HUES6 (cell line): ENCODE measurements around the gene CCDC40.
A peak's percentile ranks its signal among the peaks of the same experiment; 100 is the strongest.
"Not testable (repeated sequence)": the region's sequence is repeated elsewhere in the genome, so short reads cannot be mapped to it uniquely, and the experiment has no call there.

Experiments used
- H3K27ac ChIP-seq: 2 replicates; pipeline ENCODE4 v1.7.0; 2013; ENCODE audit warnings: low read depth, mild to moderate bottlenecking, low read length, inconsistent platforms
- H3K27me3 ChIP-seq: 2 replicates; pipeline ENCODE4 v1.6.1; 2013; ENCODE audit warnings: low read length; ENCODE audit not compliant: control insufficient read depth, insufficient read depth
- H3K36me3 ChIP-seq: 2 replicates; pipeline ENCODE4 v1.6.1; 2013; ENCODE audit warnings: low read length; ENCODE audit not compliant: control insufficient read depth, insufficient read depth
- H3K4me1 ChIP-seq: 2 replicates; pipeline ENCODE4 v1.6.1; 2013; ENCODE audit warnings: low read length; ENCODE audit not compliant: control insufficient read depth, insufficient read depth
- H3K4me3 ChIP-seq: 2 replicates; pipeline ENCODE4 v1.5.1; 2013; ENCODE audit warnings: low read depth, low read length
- H3K9ac ChIP-seq: one replicate; pipeline ENCODE4 v1.6.1; 2013; ENCODE audit warnings: mild to moderate bottlenecking, low read length
- H3K9me3 ChIP-seq: 2 replicates; pipeline ENCODE4 v1.6.1; 2013; ENCODE audit warnings: low read depth, low read length; ENCODE audit not compliant: control insufficient read depth, insufficient read depth

Gene CCDC40

DNA sequence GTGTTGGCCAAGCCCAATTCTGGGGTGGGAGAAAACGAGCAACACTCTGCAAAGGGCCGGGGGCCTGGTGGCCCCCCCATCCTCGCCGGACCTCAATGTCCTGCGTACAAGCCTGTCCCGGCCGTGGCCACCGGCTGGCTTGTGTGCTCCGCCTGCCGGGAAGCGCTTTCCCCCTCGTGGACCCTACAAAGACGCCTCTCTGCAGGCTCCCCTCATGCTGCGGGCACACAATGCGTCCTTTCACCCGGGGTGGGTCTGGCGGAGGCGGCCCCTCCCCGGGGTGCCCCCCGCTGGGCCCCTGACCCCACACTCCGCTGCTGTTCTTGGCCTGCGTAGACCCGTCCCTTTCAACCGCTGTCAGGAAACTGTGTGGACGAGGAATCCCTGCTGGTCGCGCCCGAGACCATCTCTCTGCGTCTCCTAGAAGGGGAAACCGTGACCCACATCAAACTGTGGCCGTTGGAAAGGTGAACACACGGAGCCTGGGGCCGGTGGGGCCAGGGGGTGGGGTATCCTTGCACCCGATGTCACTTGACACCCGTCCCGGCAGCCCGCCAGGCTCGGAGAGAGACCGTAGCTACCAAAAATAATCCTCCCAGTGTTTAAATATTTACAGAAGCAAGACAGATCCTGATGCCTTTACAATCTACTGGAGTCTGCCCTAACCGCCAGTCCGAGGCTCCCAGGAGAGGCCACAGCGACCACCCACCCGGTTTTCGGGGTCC, 44.4 kb upstream of the CCDC40 start:
- H3K4me1 ChIP-seq: peaks cover 53% of the 10 kb centered on the region
- H3K9me3 ChIP-seq: no peaks in the 10 kb centered on the region
- peak overlapping the region; percentile 32 for H3K9ac ChIP-seq
- peak overlapping the region; percentile 56 for H3K4me3 ChIP-seq
- H3K27ac ChIP-seq: no peak overlapping the region
- no peaks in the 10 kb centered on the region for H3K36me3 ChIP-seq
- no peaks in the 10 kb centered on the region; the same call in 1 of the 2 replicates for H3K27me3 ChIP-seq

DNA sequence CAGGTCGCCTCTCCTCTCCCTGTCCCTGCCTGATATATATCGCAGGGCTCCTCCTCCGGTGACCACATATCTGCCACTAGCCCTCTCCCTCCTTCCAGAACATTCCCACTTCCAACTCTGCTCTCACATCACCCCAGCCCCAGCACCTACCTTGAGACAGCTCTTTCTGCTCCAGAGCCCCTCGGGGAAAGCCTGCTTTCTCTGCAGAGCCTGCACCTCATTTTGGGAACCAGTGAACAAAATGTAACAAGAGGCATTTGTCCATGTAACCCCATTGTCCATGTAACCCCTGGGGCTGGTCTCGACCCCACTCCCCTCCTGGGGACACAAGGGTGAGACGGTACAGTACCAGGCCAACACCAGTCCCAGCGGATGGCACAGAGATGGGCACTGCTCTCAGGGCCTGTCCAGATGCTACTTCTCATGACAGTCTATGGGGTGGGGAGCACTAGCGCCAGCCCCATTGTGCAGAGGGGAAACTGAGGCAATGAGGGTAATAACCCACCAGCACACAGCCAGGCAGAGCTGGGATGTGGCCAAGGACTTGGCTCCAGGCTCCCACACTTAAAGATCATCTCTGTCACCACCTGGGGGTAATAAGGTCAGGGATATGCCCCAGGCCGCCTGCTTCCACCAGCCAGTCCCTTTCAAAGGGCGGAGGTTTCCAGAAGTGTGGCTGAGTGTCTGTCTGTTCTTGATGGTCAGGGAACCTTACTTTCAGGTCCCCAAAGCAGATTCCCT, 43.6 kb upstream of the CCDC40 start:
- H3K9ac ChIP-seq: peak overlapping the region; percentile 47

DNA sequence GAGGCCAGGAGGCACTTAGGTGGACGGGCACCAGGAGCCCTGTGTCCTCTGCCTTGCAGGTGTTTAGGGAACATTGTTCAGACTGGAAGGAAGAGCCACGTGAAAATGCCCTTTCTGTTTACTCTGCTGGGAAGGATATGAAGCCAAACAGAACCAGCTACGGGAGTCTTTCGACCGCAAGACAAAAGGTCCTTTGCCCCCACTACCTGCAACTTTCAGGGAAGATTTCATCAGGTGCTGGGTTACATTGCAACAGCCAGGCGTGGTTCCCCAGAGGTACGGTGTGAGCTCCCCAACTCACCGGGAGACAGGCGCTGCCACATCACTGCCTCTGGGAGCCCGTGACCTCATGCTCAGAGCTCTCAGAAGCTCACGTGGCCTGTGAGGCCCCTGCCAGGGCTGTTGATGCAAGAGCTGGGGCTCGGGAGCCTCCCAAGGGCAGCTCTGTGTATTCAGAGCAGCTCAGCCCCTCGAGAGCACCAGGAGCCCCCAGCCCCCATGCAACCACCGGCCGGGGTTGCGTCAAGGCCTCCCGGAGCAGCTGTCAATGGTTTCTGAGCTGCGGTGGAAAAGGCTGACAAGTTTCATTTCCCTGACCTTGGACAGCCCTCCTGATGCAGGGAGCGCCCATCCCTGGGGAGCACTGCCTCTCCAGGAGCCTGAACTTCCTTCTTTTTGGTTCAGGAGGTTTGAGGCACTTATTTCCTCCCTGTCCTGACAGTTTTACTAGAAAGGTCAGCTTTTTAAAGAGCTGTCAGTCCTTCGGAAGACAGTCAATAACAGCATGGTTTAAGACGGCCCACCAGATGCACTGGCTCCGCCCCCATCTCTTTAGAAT, 42.8 kb upstream of the CCDC40 start:
- Histone ChIP-seq H3K4me1 (peaks cover 40% of the 10 kb centered on the region), H3K27ac (peak overlapping the region; percentile 60; the same call in 1 of the 2 replicates)

More for the DNA sequence above, 43.6 kb upstream of the CCDC40 start:
- H3K36me3 ChIP-seq: no peaks in the 10 kb centered on the region
- no peaks in the 10 kb centered on the region for H3K9me3 ChIP-seq
- 0 out of 2 replicates have a peak overlapping the region, but pooled peaks have one; percentile 60 for H3K27ac ChIP-seq
- H3K27me3 ChIP-seq: no peaks in the 10 kb centered on the region; the same call in 1 of the 2 replicates
- H3K4me1 ChIP-seq: peaks cover 48% of the 10 kb centered on the region
- H3K4me3 ChIP-seq: peak overlapping the region; percentile 56

DNA sequence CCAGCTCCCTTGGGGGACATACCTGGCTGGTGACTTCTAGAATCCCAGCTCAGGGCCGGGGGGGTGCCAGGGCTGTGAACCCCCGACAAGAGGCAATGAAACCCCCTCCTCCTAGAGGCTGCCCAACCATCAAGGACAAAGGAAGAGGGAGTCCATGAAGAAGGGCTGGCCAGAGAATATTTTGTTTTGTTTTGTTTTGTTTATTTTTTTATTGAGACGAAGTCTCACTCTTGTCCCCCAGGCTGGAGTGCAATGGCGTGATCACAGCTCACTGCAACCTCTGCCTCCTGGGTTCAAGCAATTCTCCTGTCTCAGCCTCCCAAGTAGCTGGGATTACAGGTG, 42.2 kb upstream of the CCDC40 start:
- H3K4me3 ChIP-seq, H3K9me3 ChIP-seq, H3K27ac ChIP-seq, H3K36me3 ChIP-seq, H3K27me3 ChIP-seq: not testable (repeated sequence)
- Histone ChIP-seq H3K4me1 (peaks cover 35% of the 10 kb centered on the region), H3K9ac (peak overlapping the region; percentile 47)

More for the DNA sequence above, 42.8 kb upstream of the CCDC40 start:
- Histone ChIP-seq H3K36me3 (no peaks in the 10 kb centered on the region), H3K9me3 (no peaks in the 10 kb centered on the region), H3K4me3 (no peak overlapping the region), H3K27me3 (no peaks in the 10 kb centered on the region; the same call in 1 of the 2 replicates), H3K9ac (peak overlapping the region; percentile 47)

DNA sequence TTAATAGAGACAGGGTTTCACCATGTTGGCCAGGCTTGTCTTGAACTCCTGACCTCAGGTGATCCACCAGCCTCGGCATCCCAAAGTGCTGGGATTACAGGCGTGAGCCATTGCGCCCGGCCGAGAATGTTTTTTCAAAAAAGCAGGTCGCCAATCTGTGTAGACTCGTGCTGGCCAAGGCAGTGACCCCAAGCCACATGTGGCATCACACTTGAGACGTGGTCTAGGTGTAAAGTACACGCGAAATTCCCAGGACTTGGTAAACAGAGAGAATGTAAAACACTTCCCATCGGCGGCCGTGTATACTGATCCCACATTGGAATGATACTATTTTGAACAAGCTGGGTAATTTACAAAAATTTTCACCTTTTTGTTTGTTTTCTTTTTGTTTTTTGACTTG, 41.8 kb upstream of the CCDC40 start:
- H3K4me1 ChIP-seq: peaks cover 35% of the 10 kb centered on the region
- no peaks in the 10 kb centered on the region for H3K36me3 ChIP-seq
- no peak overlapping the region for H3K27ac ChIP-seq
- H3K9me3 ChIP-seq: no peaks in the 10 kb centered on the region
- no peak overlapping the region for H3K9ac ChIP-seq
- no peaks in the 10 kb centered on the region; the same call in 1 of the 2 replicates for H3K27me3 ChIP-seq
- H3K4me3 ChIP-seq: no peak overlapping the region

DNA sequence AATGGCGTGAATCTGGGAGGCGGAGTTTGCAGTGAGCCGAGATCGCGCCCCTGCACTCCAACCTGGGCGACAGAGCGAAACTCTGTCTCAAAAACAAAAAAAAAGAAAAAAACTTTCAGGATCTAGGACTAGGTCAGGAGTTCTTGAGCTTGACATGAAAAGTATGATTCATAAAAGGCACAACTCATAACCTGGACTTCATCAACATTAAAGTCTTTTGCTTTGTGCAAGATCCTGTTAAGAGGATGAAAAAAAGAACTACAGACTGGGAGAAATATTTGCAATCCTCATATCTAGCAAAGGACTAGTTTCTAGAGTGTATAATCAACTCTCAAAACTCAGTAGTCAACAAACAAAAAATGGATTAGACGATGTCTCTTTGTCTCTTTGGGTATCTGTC, 40.7 kb upstream of the CCDC40 start:
- no peak overlapping the region for H3K4me3 ChIP-seq
- no peaks in the 10 kb centered on the region; the same call in 1 of the 2 replicates for H3K27me3 ChIP-seq
- H3K4me1 ChIP-seq: peaks cover 31% of the 10 kb centered on the region
- H3K27ac ChIP-seq: no peak overlapping the region
- H3K9ac ChIP-seq: no peak overlapping the region
- peaks cover 8% of the 10 kb centered on the region; the same call in 1 of the 2 replicates for H3K9me3 ChIP-seq
- peaks cover 9% of the 10 kb centered on the region; the same call in 1 of the 2 replicates for H3K36me3 ChIP-seq

DNA sequence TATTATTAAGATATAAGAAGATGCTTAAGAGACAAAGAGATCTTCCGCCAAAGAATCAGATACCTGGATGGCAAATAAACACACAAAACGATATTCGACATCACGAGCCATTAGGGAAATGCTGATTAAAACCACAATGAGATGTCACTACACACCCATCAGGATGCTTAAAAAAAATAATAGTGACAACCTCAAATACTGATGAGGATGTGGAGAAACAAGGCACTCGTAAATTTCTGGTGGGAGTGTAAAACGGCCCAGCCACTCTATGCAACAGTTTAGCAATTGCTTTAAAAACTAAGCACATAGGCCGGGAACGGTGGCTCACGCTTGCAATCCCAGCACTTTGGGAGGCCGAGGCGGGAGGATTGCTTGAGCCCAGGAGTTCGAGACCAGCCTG, 40.2 kb upstream of the CCDC40 start:
- Histone ChIP-seq H3K4me1 (peaks cover 26% of the 10 kb centered on the region), H3K36me3 (peaks cover 12% of the 10 kb centered on the region; the same call in 1 of the 2 replicates), H3K27me3 (no peaks in the 10 kb centered on the region; the same call in 1 of the 2 replicates), H3K27ac (no peak overlapping the region), H3K9me3 (peaks cover 8% of the 10 kb centered on the region; the same call in 1 of the 2 replicates), H3K4me3 (no peak overlapping the region), H3K9ac (no peak overlapping the region)

DNA sequence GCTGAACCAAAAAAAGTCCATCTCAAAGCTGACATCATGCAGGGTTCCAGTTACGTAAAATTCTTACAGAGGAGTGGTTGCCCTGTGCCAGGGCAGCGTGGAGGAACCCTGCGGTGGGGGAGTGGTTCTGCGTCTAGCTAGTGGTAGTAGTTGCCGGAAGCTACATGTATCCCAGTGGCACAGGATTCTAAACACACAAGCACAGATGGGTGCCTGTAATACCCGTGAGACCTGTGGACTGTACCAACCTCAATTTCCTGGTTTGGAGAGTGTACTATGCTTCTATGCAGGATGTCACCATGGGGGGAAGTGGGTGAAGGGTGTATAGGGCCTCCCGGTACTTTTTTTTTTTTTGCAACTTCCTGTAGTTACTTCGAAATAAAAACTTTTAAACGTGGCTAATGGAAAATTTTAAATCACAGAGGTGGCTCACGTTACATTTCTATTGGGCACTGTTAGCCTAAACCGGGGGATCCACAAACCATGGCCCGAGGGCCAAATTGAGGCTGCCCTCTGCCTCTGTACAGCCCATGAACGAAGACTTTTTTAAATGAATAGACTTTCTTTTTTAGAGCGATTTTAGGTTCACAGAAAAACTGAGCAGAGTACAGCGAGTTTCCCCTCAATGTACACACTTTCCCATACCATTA, 39.3 kb upstream of the CCDC40 start:
- H3K4me3 ChIP-seq: no peak overlapping the region
- peaks cover 15% of the 10 kb centered on the region; the same call in 1 of the 2 replicates for H3K36me3 ChIP-seq
- H3K9me3 ChIP-seq: peaks cover 8% of the 10 kb centered on the region; the same call in 1 of the 2 replicates
- no peak overlapping the region for H3K27ac ChIP-seq
- H3K27me3 ChIP-seq: no peaks in the 10 kb centered on the region; the same call in 1 of the 2 replicates
- H3K9ac ChIP-seq: no peak overlapping the region
- peaks cover 21% of the 10 kb centered on the region for H3K4me1 ChIP-seq

DNA sequence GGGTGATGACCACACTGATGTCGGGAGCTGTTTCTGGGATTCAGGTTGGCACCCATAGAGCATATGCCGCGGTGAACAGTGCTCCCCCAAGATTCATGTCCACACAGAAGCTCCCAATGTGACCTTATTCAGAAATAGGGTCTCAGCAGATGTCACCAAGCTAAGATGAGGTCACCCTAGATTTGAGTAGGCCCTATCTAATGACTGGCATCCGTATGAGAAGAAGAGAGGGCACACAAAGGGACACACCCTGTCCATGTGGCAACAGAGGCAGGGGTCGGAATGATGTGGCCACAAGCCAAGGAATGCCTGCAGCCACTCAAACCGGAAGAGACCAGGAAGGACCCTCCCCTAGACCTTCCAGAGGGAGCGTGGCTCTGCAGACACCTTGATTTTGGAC, 36.3 kb upstream of the CCDC40 start:
- peaks cover 29% of the 10 kb centered on the region for H3K36me3 ChIP-seq
- H3K27ac ChIP-seq: no peak overlapping the region
- H3K27me3 ChIP-seq: no peaks in the 10 kb centered on the region
- H3K4me3 ChIP-seq: no peak overlapping the region
- H3K9ac ChIP-seq: no peak overlapping the region
- H3K9me3 ChIP-seq: peaks cover 8% of the 10 kb centered on the region; the same call in 1 of the 2 replicates
- 0 out of 2 replicates have a peak, but pooled peaks cover 3% of the 10 kb centered on the region for H3K4me1 ChIP-seq
